CD4-positive, alpha-beta T cell treated with Interleukin-15 for 1 hour (primary cell): ENCODE measurements around the gene TLR5.

ENCODE experiments used
- DNase-seq: peaks from one replicate; pipeline ENCODE4 v3.0.0-alpha.2; 2020

Gene TLR5

GRCh38 chr1:223062177-223062576, 80.9 kb downstream of the TLR5 start:
- DNase-seq, result no peak

- DNase-seq, result no peak
Observed at GRCh38 chr1:223059526-223059925, 83.5 kb downstream of the TLR5 start.
